Calu3 (cell line): ENCODE data around the gene SCEL. TPM values are rescaled to one million over a fixed set of nuclear protein-coding genes. Genes with fewer than 3 reads are reported as not detected.

ENCODE experiments used
- BruUV-seq: library from RNA; stranded (reverse); fragments of 400-500 nt; replicated peaks from 2 replicates; lab custom pipeline; 2021; lab: Mats Ljungman, UMichigan
- CTCF ChIA-PET: fragments of 300-600 bp; sonication (Branson Sonifier 250); formaldehyde crosslinking; loops from one replicate; lab custom pipeline; 2022; ENCODE audit warnings: antibody characterized with exemption; lab: Charles Lee
- DNase-seq: peaks from one replicate; pipeline ENCODE4 v3.0.0; 2022
- H3K27ac Mint-ChIP-seq: one replicate; pipeline ENCODE4 v1.8.0; 2022; ENCODE audit warnings: mixed read lengths; ENCODE audit not compliant: unreplicated experiment
- H3K27me3 Mint-ChIP-seq: one replicate; pipeline ENCODE4 v1.8.0; 2022; ENCODE audit warnings: mixed read lengths; ENCODE audit not compliant: unreplicated experiment
- H3K36me3 Mint-ChIP-seq: one replicate; pipeline ENCODE4 v1.8.0; 2022; ENCODE audit warnings: mild to moderate bottlenecking, moderate library complexity, mixed read lengths; ENCODE audit not compliant: insufficient read depth, unreplicated experiment
- H3K4me1 Mint-ChIP-seq: one replicate; pipeline ENCODE4 v1.8.0; 2022; ENCODE audit warnings: mild to moderate bottlenecking, low read depth, mixed read lengths; ENCODE audit not compliant: unreplicated experiment
- H3K4me3 Mint-ChIP-seq: one replicate; pipeline ENCODE4 v1.8.0; 2022; ENCODE audit warnings: mild to moderate bottlenecking, low read depth, moderate library complexity, mixed read lengths; ENCODE audit not compliant: unreplicated experiment
- H3K9me3 Mint-ChIP-seq: one replicate; pipeline ENCODE4 v1.8.0; 2022; ENCODE audit warnings: low read depth, mixed read lengths; ENCODE audit not compliant: unreplicated experiment
- intact Hi-C: fragments of 100-400 bp; cut with micrococcal nuclease; formaldehyde crosslinking; loops from one replicate; pipeline ENCODE4 v1.10.0; 2022; ENCODE audit not compliant: unreplicated experiment
- total RNA-seq: library from RNA; stranded (reverse); gene quantifications from 2 replicates; pipeline ENCODE4 v1.2.3, GENCODE V29; 2022
- TF ChIP-seq, protein P1 (sequence below): fragments of 200-600 bp; IDR thresholded peaks from one replicate; pipeline ENCODE4 v1.8.0; 2022; ENCODE audit warnings: antibody characterized with exemption; ENCODE audit not compliant: unreplicated experiment

The SCEL gene
- total RNA-seq, 1 experiment from 2014 or later = 5.2 TPM

DNA sequence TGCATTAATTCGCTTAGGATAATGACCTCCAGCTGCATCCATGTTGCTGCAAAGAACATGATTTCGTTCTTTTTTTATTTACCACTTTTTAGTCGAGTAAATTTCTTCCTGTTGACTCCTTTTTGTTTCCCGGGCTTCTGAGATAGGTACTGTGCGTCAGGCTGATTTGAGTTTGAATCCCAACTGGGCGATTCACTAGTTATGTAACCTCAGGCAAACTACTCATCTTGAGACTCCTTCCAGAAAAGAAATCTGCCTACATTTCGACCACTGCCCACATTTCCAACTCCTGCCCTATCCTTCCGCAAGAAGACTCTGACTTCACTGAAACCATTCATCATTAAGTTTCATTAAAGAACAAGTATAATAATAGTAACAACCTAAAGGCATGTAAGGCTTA lies 8.2 kb downstream of the SCEL start:
- DNase-seq = no peak
- Mint-ChIP-seq H3K4me1 (peaks cover 22% of the 10 kb centered on the region), H3K27ac (no peak overlapping the region), H3K36me3 (peaks cover 8% of the 10 kb centered on the region), H3K9me3 (no peaks in the 10 kb centered on the region), H3K27me3 (no peaks in the 10 kb centered on the region), H3K4me3 (no peak overlapping the region)
- BruUV-seq = no TSS peak
- CTCF ChIA-PET = no interaction called here
- TF ChIP-seq, protein P1, sequence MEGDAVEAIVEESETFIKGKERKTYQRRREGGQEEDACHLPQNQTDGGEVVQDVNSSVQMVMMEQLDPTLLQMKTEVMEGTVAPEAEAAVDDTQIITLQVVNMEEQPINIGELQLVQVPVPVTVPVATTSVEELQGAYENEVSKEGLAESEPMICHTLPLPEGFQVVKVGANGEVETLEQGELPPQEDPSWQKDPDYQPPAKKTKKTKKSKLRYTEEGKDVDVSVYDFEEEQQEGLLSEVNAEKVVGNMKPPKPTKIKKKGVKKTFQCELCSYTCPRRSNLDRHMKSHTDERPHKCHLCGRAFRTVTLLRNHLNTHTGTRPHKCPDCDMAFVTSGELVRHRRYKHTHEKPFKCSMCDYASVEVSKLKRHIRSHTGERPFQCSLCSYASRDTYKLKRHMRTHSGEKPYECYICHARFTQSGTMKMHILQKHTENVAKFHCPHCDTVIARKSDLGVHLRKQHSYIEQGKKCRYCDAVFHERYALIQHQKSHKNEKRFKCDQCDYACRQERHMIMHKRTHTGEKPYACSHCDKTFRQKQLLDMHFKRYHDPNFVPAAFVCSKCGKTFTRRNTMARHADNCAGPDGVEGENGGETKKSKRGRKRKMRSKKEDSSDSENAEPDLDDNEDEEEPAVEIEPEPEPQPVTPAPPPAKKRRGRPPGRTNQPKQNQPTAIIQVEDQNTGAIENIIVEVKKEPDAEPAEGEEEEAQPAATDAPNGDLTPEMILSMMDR = no peak
- intact Hi-C loops = no loop called here

DNA sequence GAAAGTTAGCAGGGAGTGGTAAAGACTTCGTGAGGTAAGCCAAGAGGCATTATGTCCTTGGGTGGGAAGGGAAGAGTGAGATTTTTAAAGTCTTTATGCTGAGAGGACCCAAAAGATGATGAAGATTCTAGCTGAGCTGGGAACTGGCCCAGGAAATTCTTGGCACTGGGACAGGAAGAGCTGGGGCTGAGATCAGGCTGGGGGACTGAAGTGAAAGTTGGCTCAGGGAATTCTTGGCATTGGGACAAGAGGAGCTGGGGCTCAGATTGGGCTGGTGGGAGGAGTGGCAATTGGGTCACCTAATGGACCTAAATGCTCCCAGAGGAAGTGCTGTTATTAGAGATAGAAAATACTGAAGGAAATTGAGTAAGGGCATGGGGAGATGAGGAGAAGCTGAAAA lies 8.8 kb downstream of the SCEL start:
- CTCF ChIA-PET = no interaction called here
- H3K36me3 Mint-ChIP-seq = peaks cover 8% of the 10 kb centered on the region
- intact Hi-C loops = no loop called here
- H3K9me3 Mint-ChIP-seq = no peaks in the 10 kb centered on the region
- DNase-seq = no peak
- H3K4me1 Mint-ChIP-seq = peaks cover 22% of the 10 kb centered on the region
- H3K4me3 Mint-ChIP-seq = no peak overlapping the region
- no peak overlapping the region for H3K27ac Mint-ChIP-seq
- no TSS peak for BruUV-seq
- TF ChIP-seq, protein P1 = no peak
- no peaks in the 10 kb centered on the region for H3K27me3 Mint-ChIP-seq

DNA sequence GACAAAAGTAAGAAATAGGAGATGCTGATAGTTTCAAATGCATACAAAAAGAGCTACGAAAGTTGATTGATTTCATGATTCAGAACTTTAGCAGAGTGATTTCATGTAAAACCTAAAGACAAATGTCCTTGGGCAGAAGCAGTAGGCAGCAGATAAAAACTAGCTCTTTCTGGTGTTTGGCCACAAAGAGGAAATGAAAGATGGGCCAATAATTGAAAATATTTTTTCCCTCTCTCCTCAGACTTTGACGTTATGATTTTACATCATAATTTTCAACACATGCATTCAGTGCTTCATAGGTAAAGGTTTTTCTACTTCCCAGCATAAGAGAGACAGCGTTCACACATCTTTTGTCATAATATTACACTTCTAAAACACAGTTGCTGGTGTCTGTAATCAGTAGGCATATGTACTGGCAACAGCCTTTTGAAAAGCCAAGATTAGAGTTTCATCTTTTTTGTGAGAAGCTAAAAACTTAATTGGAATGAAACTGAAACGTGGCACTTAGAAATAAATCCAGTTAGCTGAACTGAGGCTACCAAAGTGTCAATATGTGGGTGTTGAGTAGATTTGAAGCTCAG lies 9.3 kb downstream of the SCEL start:
- no TSS peak for BruUV-seq
- no peak overlapping the region for H3K4me3 Mint-ChIP-seq
- CTCF ChIA-PET = no interaction called here
- H3K27ac Mint-ChIP-seq = no peak overlapping the region
- intact Hi-C loops = no loop called here
- no peaks in the 10 kb centered on the region for H3K27me3 Mint-ChIP-seq
- H3K36me3 Mint-ChIP-seq = peaks cover 8% of the 10 kb centered on the region
- peaks cover 22% of the 10 kb centered on the region for H3K4me1 Mint-ChIP-seq
- TF ChIP-seq, protein P1 = no peak
- no peaks in the 10 kb centered on the region for H3K9me3 Mint-ChIP-seq
- no peak for DNase-seq

DNA sequence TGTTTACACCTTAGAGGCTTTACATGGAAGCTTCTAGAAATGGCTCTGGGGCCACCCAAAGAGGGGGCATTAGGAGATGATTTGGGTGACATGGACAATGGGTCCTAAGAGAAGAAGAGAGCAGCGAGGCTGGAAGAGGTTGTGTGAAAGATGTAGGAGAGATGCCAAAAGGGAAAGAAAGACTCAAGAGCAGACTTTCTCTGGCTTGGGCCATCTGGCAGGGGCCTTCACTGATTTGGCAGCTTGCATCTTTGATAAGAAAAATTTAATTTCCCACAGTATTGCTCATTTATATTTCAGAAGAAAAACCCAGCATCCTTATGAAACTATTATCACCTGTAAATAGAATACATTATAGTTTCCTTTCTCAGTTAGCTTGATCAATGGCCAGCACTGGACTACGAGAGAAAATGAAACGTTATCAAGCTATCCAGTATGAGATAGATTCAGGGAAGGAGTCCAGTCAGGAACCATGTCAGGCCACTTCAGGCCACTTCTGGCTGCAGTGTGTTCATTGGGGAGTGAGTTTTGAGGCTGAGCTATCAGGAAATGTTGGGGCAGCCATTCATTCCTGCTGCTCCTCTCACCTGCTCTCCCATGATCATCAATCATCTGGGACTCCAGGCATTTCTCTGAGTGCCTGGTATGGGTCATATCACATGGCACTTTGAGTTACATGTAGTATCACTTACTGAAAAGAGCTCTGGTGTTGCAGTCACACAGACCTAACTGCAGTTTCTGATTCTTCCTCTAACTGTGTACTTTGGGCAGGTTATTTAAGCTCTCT lies 10.3 kb downstream of the SCEL start:
- CTCF ChIA-PET = no interaction called here
- no peaks in the 10 kb centered on the region for H3K9me3 Mint-ChIP-seq
- no peaks in the 10 kb centered on the region for H3K27me3 Mint-ChIP-seq
- H3K27ac Mint-ChIP-seq = no peak overlapping the region
- H3K36me3 Mint-ChIP-seq = peaks cover under 1% of the 10 kb centered on the region
- no peak for DNase-seq
- peaks cover 12% of the 10 kb centered on the region for H3K4me1 Mint-ChIP-seq
- TF ChIP-seq, protein P1 = no peak
- intact Hi-C loops = no loop called here
- BruUV-seq = no TSS peak
- H3K4me3 Mint-ChIP-seq = no peak overlapping the region
